Liver (tissue), 9 donors: ENCODE measurements around the gene TNS4. TPM values are rescaled to one million over a fixed set of nuclear protein-coding genes. Genes with fewer than 3 reads are reported as not detected.

ENCODE experiments used
- DNase-seq: peaks from one replicate; pipeline ENCODE4 v3.0.0-alpha.2; 2017; ENCODE audit warnings: low spot score
- H3K27ac ChIP-seq, 2 donors: one replicate each; pipeline ENCODE4 v1.7.0; 2013; ENCODE audit warnings: inconsistent platforms in 2 of 2, low read length in 2 of 2, control low read depth in 1 of 2, low read depth in 1 of 2, mild to moderate bottlenecking in 1 of 2
- H3K27me3 ChIP-seq, 4 donors: one replicate each; pipeline versions ENCODE4 v1.6.1 to v1.7.0; 2013; ENCODE audit warnings: low read length in 3 of 4, inconsistent platforms in 1 of 4, mild to moderate bottlenecking in 1 of 4, moderate library complexity in 1 of 4; ENCODE audit not compliant: control insufficient read depth in 4 of 4, insufficient read depth in 4 of 4
- H3K36me3 ChIP-seq, 4 donors: one replicate each; pipeline versions ENCODE4 v1.6.1 to v1.7.0; 2013; ENCODE audit warnings: low read length in 3 of 4, mild to moderate bottlenecking in 3 of 4, low read depth in 1 of 4, moderate library complexity in 1 of 4; ENCODE audit not compliant: control insufficient read depth in 4 of 4, insufficient read depth in 3 of 4
- H3K4me1 ChIP-seq, 4 donors: one replicate each; pipeline versions ENCODE4 v1.6.1 to v1.7.0; 2013; ENCODE audit warnings: low read length in 3 of 4, mild to moderate bottlenecking in 3 of 4, moderate library complexity in 1 of 4; ENCODE audit not compliant: control insufficient read depth in 4 of 4, insufficient read depth in 4 of 4
- H3K4me3 ChIP-seq, 3 donors: one replicate each; pipeline versions ENCODE4 v1.6.1 to v1.7.0; 2013; ENCODE audit warnings: low read length in 3 of 3, control low read depth in 1 of 3, low read depth in 1 of 3, mild to moderate bottlenecking in 1 of 3
- H3K9ac ChIP-seq, 2 donors: one replicate each; pipeline ENCODE4 v1.7.0; 2013; ENCODE audit warnings: low read length in 2 of 2, mild to moderate bottlenecking in 2 of 2, moderate library complexity in 2 of 2, control low read depth in 1 of 2, low read depth in 1 of 2
- H3K9me3 ChIP-seq, 4 donors: one replicate each; pipeline versions ENCODE4 v1.6.1 to v1.7.0; 2013; ENCODE audit warnings: low read length in 3 of 4; ENCODE audit not compliant: control insufficient read depth in 4 of 4
- EGR1 ChIP-seq, 2 donors: IDR thresholded peaks; 2 replicates each; pipeline ENCODE4 v1.6.1; 2016 to 2018; ENCODE audit warnings: antibody characterized with exemption in 2 of 2, low read depth in 2 of 2
- FOXA1 ChIP-seq: IDR thresholded peaks from 2 replicates; pipeline ENCODE4 v1.6.1; 2016; ENCODE audit warnings: antibody characterized with exemption
- GABPA ChIP-seq, 2 donors: IDR thresholded peaks in 1 of 2; conservative IDR thresholded peaks in 1 of 2; 2 replicates each; pipeline ENCODE4 v1.6.1; 2016; ENCODE audit warnings: antibody characterized with exemption in 2 of 2, mild to moderate bottlenecking in 1 of 2, moderate library complexity in 1 of 2
- HNF4A ChIP-seq, 2 donors: conservative IDR thresholded peaks; 2 replicates each; pipeline ENCODE4 v1.6.1; 2016; ENCODE audit warnings: antibody characterized with exemption in 2 of 2, mild to moderate bottlenecking in 2 of 2
- JUND ChIP-seq, 2 donors: IDR thresholded peaks; 2 replicates each; pipeline ENCODE4 v1.6.1; 2016; ENCODE audit warnings: antibody characterized with exemption in 2 of 2
- MAX ChIP-seq: IDR thresholded peaks from 2 replicates; pipeline ENCODE4 v1.6.1; 2016; ENCODE audit warnings: antibody characterized with exemption
- NR2F2 ChIP-seq: IDR thresholded peaks from 2 replicates; pipeline ENCODE4 v1.6.1; 2016; ENCODE audit warnings: antibody characterized with exemption
- REST ChIP-seq: IDR thresholded peaks from 2 replicates; pipeline ENCODE4 v1.6.1; 2016; ENCODE audit warnings: antibody characterized with exemption, mild to moderate bottlenecking
- RXRA ChIP-seq, 2 donors: IDR thresholded peaks; 2 replicates each; pipeline ENCODE4 v1.6.1; 2017 to 2018; ENCODE audit warnings: antibody characterized with exemption in 2 of 2, mild to moderate bottlenecking in 1 of 2
- SP1 ChIP-seq: IDR thresholded peaks from 2 replicates; pipeline ENCODE4 v1.6.1; 2018; ENCODE audit warnings: antibody characterized with exemption, mild to moderate bottlenecking
- ZBTB33 ChIP-seq: IDR thresholded peaks from 2 replicates; pipeline ENCODE4 v1.6.1; 2016; ENCODE audit warnings: antibody characterized with exemption
- WGBS: extraction: QIAGEN DNeasy Blood & Tissue Kit; methylation state at CpG from one replicate; pipeline ENCODE4 v1.1.7; 2013; 5-methylcytosine and 5-hydroxymethylcytosine counted together
- polyA plus RNA-seq, 2 donors: library from polyadenylated mRNA; stranded (reverse) in 1 of 2; unstranded in 1 of 2; fragments of 200-250 nt in 1 of 2; fragments of >200 nt in 1 of 2; fragmentation: Nextera tagmentation in 1 of 2; extraction: Ambion mirVana in 1 of 2; gene quantifications; one replicate each; pipeline versions ENCODE4 v1.2.1 to v1.2.3, GENCODE V29; 2013 to 2015
- total RNA-seq, 2 donors: library from RNA; depleted of rRNA; stranded (reverse); fragments of >200 nt; gene quantifications; one replicate each; pipeline ENCODE4 v1.2.3, GENCODE V29; 2014
- donor health status: healthy.
- donor health status: healthy.
- donor health status: healthy.
- donor health status: healthy.
- donor health status: healthy.

The TNS4 gene
- total and polyA plus RNA-seq, 4 donors: 0.08 TPM; not detected in 3

GRCh38 chr17:40503154-40503553, 1.7 kb upstream of the TNS4 start:
- Histone ChIP-seq H3K9me3 (no peaks in the 10 kb centered on the region), H3K27ac (no peak overlapping the region), H3K27me3 (no peaks in the 10 kb centered on the region), H3K4me1 (peaks cover 0 to 10% (median 4%) of the 10 kb centered on the region in 4 donors), H3K36me3 (no peaks in the 10 kb centered on the region), H3K9ac (no peak overlapping the region), H3K4me3 (no peak overlapping the region)
- 94% methylated on average over 2 of the region's 2 CpGs for WGBS
- TF ChIP-seq NR2F2: no peak
- TF ChIP-seq REST: no peak
- no peak for TF ChIP-seq EGR1 (IDR thresholded peaks at IDR 0.05; ENCODE audit: low read depth in 2 of 2)
- no peak for TF ChIP-seq RXRA (IDR thresholded peaks at IDR 0.05)
- no peak for TF ChIP-seq ZBTB33
- TF ChIP-seq SP1: no peak
- TF ChIP-seq JUND (IDR thresholded peaks at IDR 0.05): no peak
- TF ChIP-seq GABPA (IDR thresholded peaks at IDR 0.05 in 1 of 2, conservative IDR thresholded peaks at IDR 0.05 in 1 of 2): no peak
- no peak for TF ChIP-seq MAX
- no peak for DNase-seq

GRCh38 chr17:40502716-40503115, 1.3 kb upstream of the TNS4 start:
- TF ChIP-seq SP1 (no peak), FOXA1 (no peak), HNF4A (conservative IDR thresholded peaks at IDR 0.05) (no peak), ZBTB33 (no peak)
- no peak for DNase-seq
- Histone ChIP-seq H3K4me3 (no peak overlapping the region), H3K27me3 (no peaks in the 10 kb centered on the region), H3K9ac (no peak overlapping the region), H3K9me3 (no peaks in the 10 kb centered on the region), H3K4me1 (peaks cover 0 to 10% (median 4%) of the 10 kb centered on the region in 4 donors), H3K36me3 (no peaks in the 10 kb centered on the region), H3K27ac (no peak overlapping the region)
- WGBS: 96% methylated on average over 5 of the region's 5 CpGs
